Lower leg skin (tissue), 3 donors: ENCODE data around the gene AUH.

Experiments used
- CTCF ChIP-seq, 3 donors: fragments of 450-650 bp; IDR thresholded peaks; one replicate each; pipeline ENCODE4 v1.5.1; 2016; ENCODE audit warnings: antibody characterized with exemption in 3 of 3, mild to moderate bottlenecking in 3 of 3, moderate library complexity in 2 of 3
- POLR2A ChIP-seq, 2 donors: fragments of 450-650 bp; IDR thresholded peaks; one replicate each; pipeline ENCODE4 v1.6.1; 2016 to 2017; ENCODE audit warnings: antibody characterized with exemption in 2 of 2, mild to moderate bottlenecking in 1 of 2, moderate library complexity in 1 of 2

GRCh38 chr9:91315191-91315590 lies 46.5 kb downstream of the AUH start:
- no peak for TF ChIP-seq CTCF (IDR thresholded peaks at IDR 0.05)
- no peak for TF ChIP-seq POLR2A (IDR thresholded peaks at IDR 0.05)
